AG10803 (cell line): Measurements from ENCODE around the gene MAPRE2.

ENCODE experiments used
- DNase-seq: peaks from one replicate; pipeline ENCODE4 v3.0.0; 2010; ENCODE audit warnings: low read depth
- H3K4me3 ChIP-seq: 2 replicates; pipeline ENCODE4 v1.5.1; 2011; ENCODE audit warnings: mild to moderate bottlenecking, low read length, control low read depth
- CTCF ChIP-seq: conservative IDR thresholded peaks from 2 replicates; pipeline ENCODE4 v1.5.1; 2011; ENCODE audit warnings: mild to moderate bottlenecking, low read length, control low read depth, inconsistent platforms

The MAPRE2 gene

DNA sequence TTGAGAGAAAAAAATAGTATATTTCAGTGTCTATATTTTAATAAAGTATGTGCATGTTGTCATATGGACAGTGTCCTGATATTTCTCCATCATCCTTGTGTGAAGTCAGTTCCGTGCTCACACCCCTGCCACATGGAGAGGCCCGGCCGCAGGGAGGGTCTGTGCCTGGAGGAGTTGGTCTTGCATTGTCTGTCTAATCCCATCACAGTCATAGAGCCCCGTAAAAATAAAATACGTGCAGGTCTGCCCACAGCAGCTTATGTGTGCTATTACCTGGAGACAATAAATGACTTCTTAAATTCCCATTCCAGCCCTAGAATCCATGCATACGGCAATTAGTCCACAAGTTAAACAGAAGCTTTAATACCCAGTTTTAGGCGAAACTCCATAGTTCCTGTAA is 20.1 kb downstream of the MAPRE2 start:
- no peak overlapping the region for H3K4me3 ChIP-seq
- no peak for TF ChIP-seq CTCF
- DNase-seq, result no peak

- no peak overlapping the region for H3K4me3 ChIP-seq
- no peak for DNase-seq
- no peak for TF ChIP-seq CTCF
Observed at GRCh38 chr18:35061804-35062203, 20.6 kb downstream of the MAPRE2 start.

DNA sequence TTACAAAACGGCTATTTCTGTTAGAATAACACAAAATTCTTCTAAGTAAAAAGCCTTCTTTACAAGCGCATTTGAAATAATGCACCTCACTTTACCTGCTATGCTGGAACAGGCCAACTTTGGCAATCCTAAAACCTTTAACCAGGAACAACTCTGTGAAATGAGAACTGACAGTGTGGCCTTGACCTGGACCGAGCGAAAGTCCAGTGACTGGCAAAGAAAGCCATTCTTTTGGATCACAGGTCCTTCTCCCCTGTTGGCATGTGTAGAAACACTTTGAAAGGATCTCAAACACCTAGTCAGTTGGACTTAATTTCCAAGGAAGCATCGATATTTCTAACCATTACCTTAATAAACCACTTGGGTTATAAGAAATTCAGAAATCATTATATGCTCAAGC is 21.2 kb downstream of the MAPRE2 start:
- H3K4me3 ChIP-seq, result no peak overlapping the region
- DNase-seq, result no peak
- TF ChIP-seq CTCF, result no peak

GRCh38 chr18:35063875-35064690 is 22.9 kb downstream of the MAPRE2 start:
- no peak overlapping the region for H3K4me3 ChIP-seq
- no peak for TF ChIP-seq CTCF
- DNase-seq, result no peak

DNA sequence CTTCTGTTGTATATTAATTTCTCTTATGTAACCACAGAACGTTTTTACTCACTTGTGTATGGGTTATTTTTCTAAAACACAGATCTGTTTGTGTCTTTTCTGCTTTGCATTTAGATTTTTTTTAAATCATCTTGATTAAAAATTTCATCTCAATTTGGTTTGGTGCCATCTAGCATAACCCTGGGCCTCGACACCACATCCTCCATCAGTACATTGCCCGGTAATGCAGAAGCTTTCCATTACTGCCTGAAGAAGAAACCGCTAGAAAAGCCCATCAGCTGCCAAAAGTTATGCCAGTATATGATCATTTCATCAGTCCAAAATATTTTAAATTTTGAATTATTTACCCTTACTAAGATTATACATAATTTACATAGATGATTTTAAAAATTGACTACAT is 26.2 kb downstream of the MAPRE2 start:
- no peak for TF ChIP-seq CTCF
- DNase-seq, result no peak
- no peak overlapping the region for H3K4me3 ChIP-seq

DNA sequence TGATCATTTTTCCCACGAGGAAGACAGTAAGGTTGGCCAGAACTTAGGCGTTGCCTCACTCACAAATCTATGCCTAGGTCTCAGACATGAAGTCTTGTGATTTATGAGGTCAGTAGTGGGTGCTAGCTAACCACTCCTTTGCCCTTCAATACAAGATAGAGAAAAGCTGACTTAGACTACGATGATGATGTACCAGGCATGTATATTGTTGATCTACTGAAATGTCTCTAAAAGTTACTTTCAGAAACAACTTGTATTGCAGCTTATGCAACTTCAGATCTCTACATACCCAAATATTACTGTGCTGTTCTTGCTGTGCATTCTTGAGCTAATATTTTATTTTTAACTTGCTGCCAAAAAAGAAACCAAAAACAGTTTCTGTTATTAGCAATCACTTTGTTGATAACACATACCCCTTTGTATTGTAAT is 30.6 kb downstream of the MAPRE2 start:
- no peak for TF ChIP-seq CTCF
- DNase-seq, result peak; percentile 26
- no peak overlapping the region for H3K4me3 ChIP-seq

GRCh38 chr18:35072616-35073015 is 31.4 kb downstream of the MAPRE2 start:
- TF ChIP-seq CTCF, result no peak
- DNase-seq, result no peak
- H3K4me3 ChIP-seq, result no peak overlapping the region
